ENCODE results near the gene KRT71.

The KRT71 gene

GRCh38 chr12:52497975-52498374 lies 55.0 kb downstream of the KRT71 start:
- Histone ChIP-seq H3K79me2 (ENCODE audit: insufficient read depth, low read length) (no peaks in the 10 kb centered on the region), H3K9ac (ENCODE audit: low read depth, low read length, poor library complexity, severe bottlenecking) (no peak overlapping the region), H3K9me2 (replicated peaks; ENCODE audit: low read depth, low read length) (no peaks in the 10 kb centered on the region), H3K4me3 (ENCODE audit: low read length, poor library complexity, severe bottlenecking) (no peak overlapping the region), H3F3A (ENCODE audit: low read depth) (no peaks in the 10 kb centered on the region), H3K4me2 (ENCODE audit: low read depth, low read length, poor library complexity, severe bottlenecking) (no peak overlapping the region), H3K4me1 (ENCODE audit: insufficient read depth, low read length, poor library complexity, severe bottlenecking) (no peaks in the 10 kb centered on the region), H3K9me3 (ENCODE audit: insufficient read depth, low read depth, low read length) (0 out of 2 replicates have a peak, but pooled peaks cover 3% of the 10 kb centered on the region), H3K36me3 (ENCODE audit: insufficient read depth, low read length) (no peaks in the 10 kb centered on the region), H2AFZ (ENCODE audit: low read length) (no peak overlapping the region), H3K27me3 (ENCODE audit: insufficient read depth, low read length, poor library complexity, severe bottlenecking) (no peaks in the 10 kb centered on the region), H4K20me1 (ENCODE audit: insufficient read depth, low read length, poor library complexity, severe bottlenecking) (no peaks in the 10 kb centered on the region)
- no peak for TF ChIP-seq EZH2phosphoT487 (IDR thresholded peaks at IDR 0.05; ENCODE audit: borderline replicate concordance)
- TF ChIP-seq, protein P1, sequence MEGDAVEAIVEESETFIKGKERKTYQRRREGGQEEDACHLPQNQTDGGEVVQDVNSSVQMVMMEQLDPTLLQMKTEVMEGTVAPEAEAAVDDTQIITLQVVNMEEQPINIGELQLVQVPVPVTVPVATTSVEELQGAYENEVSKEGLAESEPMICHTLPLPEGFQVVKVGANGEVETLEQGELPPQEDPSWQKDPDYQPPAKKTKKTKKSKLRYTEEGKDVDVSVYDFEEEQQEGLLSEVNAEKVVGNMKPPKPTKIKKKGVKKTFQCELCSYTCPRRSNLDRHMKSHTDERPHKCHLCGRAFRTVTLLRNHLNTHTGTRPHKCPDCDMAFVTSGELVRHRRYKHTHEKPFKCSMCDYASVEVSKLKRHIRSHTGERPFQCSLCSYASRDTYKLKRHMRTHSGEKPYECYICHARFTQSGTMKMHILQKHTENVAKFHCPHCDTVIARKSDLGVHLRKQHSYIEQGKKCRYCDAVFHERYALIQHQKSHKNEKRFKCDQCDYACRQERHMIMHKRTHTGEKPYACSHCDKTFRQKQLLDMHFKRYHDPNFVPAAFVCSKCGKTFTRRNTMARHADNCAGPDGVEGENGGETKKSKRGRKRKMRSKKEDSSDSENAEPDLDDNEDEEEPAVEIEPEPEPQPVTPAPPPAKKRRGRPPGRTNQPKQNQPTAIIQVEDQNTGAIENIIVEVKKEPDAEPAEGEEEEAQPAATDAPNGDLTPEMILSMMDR (conservative IDR thresholded peaks at IDR 0.05; ENCODE audit: low read length), result no peak

DNA sequence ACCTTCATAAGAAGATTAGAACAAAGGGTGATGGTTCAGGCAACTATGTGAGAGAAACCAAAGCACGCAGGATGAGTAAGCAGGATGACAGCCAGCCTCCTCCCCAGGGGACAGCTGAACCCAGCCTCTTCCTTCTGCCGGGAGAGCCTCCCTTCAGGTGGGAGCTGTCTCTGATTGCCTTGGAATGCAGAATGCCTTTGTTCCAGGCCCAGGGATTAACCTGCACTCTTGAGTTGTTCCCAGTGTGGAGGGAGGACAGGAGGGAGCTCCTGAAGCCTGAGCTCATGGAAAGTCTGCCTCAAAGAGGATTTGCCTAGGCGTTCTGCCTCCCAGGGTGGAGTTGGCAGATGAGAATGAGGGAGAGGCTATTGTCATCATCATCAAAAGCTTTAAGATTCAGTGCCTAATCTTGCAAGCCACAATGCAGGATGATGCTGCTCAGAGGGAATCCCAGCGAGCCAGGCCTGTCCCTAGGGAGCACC lies 56.3 kb downstream of the KRT71 start:
- H3K9ac ChIP-seq (ENCODE audit: low read depth, low read length, poor library complexity, severe bottlenecking), result no peak overlapping the region
- H4K20me1 ChIP-seq (ENCODE audit: insufficient read depth, low read length, poor library complexity, severe bottlenecking), result no peaks in the 10 kb centered on the region
- H3K4me2 ChIP-seq (ENCODE audit: low read depth, low read length, poor library complexity, severe bottlenecking), result no peak overlapping the region
- H3K4me3 ChIP-seq (ENCODE audit: low read length, poor library complexity, severe bottlenecking), result no peak overlapping the region
- H3F3A ChIP-seq (ENCODE audit: low read depth), result no peaks in the 10 kb centered on the region
- no peak overlapping the region for H2AFZ ChIP-seq (ENCODE audit: low read length)
- H3K9me3 ChIP-seq (ENCODE audit: insufficient read depth, low read depth, low read length), result no peaks in the 10 kb centered on the region
- no peaks in the 10 kb centered on the region for H3K4me1 ChIP-seq (ENCODE audit: insufficient read depth, low read length, poor library complexity, severe bottlenecking)
- H3K79me2 ChIP-seq (ENCODE audit: insufficient read depth, low read length), result no peaks in the 10 kb centered on the region
- no peaks in the 10 kb centered on the region for H3K27me3 ChIP-seq (ENCODE audit: insufficient read depth, low read length, poor library complexity, severe bottlenecking)
- TF ChIP-seq, protein P1 (conservative IDR thresholded peaks at IDR 0.05; ENCODE audit: low read length), result no peak
- no peak for TF ChIP-seq EZH2phosphoT487 (IDR thresholded peaks at IDR 0.05; ENCODE audit: borderline replicate concordance)
- H3K9me2 ChIP-seq (replicated peaks; ENCODE audit: low read depth, low read length), result no peaks in the 10 kb centered on the region
- H3K36me3 ChIP-seq (ENCODE audit: insufficient read depth, low read length), result no peaks in the 10 kb centered on the region

DNA sequence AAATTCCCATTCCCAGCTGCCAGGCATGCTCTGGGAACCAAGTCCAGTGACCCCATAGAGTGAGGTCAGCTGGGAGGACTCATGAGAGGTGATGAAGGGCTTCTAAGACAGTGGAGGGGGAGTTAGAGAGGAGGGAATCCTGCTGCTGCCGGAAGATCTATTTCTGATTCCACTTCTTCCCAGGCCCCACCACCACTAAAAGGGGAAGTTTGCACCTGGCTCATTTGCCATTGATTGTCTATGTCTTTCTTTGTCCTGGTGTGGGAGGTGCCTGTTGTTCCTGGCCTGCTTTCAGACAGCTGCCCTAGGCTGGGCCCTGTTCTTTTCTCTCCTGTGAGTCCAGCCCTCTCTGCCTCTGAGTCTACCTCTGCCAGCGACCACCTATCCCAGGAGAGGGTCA lies 56.9 kb downstream of the KRT71 start:
- no peaks in the 10 kb centered on the region for H3K4me1 ChIP-seq (ENCODE audit: insufficient read depth, low read length, poor library complexity, severe bottlenecking)
- H3K4me2 ChIP-seq (ENCODE audit: low read depth, low read length, poor library complexity, severe bottlenecking), result no peak overlapping the region
- no peaks in the 10 kb centered on the region for H3K36me3 ChIP-seq (ENCODE audit: insufficient read depth, low read length)

GRCh38 chr12:52495389-52495788 lies 57.6 kb downstream of the KRT71 start:
- TF ChIP-seq, protein P1 (conservative IDR thresholded peaks at IDR 0.05; ENCODE audit: low read length), result no peak
- TF ChIP-seq EZH2phosphoT487 (IDR thresholded peaks at IDR 0.05; ENCODE audit: borderline replicate concordance), result no peak
- Histone ChIP-seq H3K9ac (ENCODE audit: low read depth, low read length, poor library complexity, severe bottlenecking) (no peak overlapping the region), H3F3A (ENCODE audit: low read depth) (no peaks in the 10 kb centered on the region), H2AFZ (ENCODE audit: low read length) (0 out of 2 replicates have a peak overlapping the region, but pooled peaks have one; percentile 3), H3K79me2 (ENCODE audit: insufficient read depth, low read length) (no peaks in the 10 kb centered on the region), H3K4me2 (ENCODE audit: low read depth, low read length, poor library complexity, severe bottlenecking) (no peak overlapping the region), H3K4me3 (ENCODE audit: low read length, poor library complexity, severe bottlenecking) (no peak overlapping the region), H3K9me3 (ENCODE audit: insufficient read depth, low read depth, low read length) (no peaks in the 10 kb centered on the region), H3K4me1 (ENCODE audit: insufficient read depth, low read length, poor library complexity, severe bottlenecking) (no peaks in the 10 kb centered on the region), H3K9me2 (replicated peaks; ENCODE audit: low read depth, low read length) (no peaks in the 10 kb centered on the region), H3K36me3 (ENCODE audit: insufficient read depth, low read length) (no peaks in the 10 kb centered on the region), H3K27me3 (ENCODE audit: insufficient read depth, low read length, poor library complexity, severe bottlenecking) (no peaks in the 10 kb centered on the region), H4K20me1 (ENCODE audit: insufficient read depth, low read length, poor library complexity, severe bottlenecking) (no peaks in the 10 kb centered on the region)

More for the DNA sequence above, 56.9 kb downstream of the KRT71 start:
- Histone ChIP-seq H3K27me3 (ENCODE audit: insufficient read depth, low read length, poor library complexity, severe bottlenecking) (no peaks in the 10 kb centered on the region), H3K9me2 (replicated peaks; ENCODE audit: low read depth, low read length) (no peaks in the 10 kb centered on the region), H2AFZ (ENCODE audit: low read length) (no peak overlapping the region), H3K4me3 (ENCODE audit: low read length, poor library complexity, severe bottlenecking) (no peak overlapping the region), H3K9me3 (ENCODE audit: insufficient read depth, low read depth, low read length) (no peaks in the 10 kb centered on the region), H3K79me2 (ENCODE audit: insufficient read depth, low read length) (no peaks in the 10 kb centered on the region), H4K20me1 (ENCODE audit: insufficient read depth, low read length, poor library complexity, severe bottlenecking) (no peaks in the 10 kb centered on the region), H3K9ac (ENCODE audit: low read depth, low read length, poor library complexity, severe bottlenecking) (no peak overlapping the region), H3F3A (ENCODE audit: low read depth) (no peaks in the 10 kb centered on the region)
- TF ChIP-seq EZH2phosphoT487 (IDR thresholded peaks at IDR 0.05; ENCODE audit: borderline replicate concordance), result no peak

Data from Loucy (cell line).